Mesodermal cell (in vitro differentiated cells): Measurements from ENCODE around the gene NKX6-1.

Experiments used
- H3K27ac ChIP-seq: 2 replicates; pipeline ENCODE4 v1.7.0; 2013; ENCODE audit warnings: mild to moderate bottlenecking, low read depth, low read length, moderate library complexity; ENCODE audit not compliant: severe bottlenecking
- H3K36me3 ChIP-seq: 2 replicates; pipeline ENCODE4 v1.7.1; 2013; ENCODE audit warnings: mild to moderate bottlenecking, low read length, moderate library complexity; ENCODE audit not compliant: control insufficient read depth, insufficient read depth
- H3K4me1 ChIP-seq: one replicate; pipeline ENCODE4 v1.7.1; 2013; ENCODE audit warnings: mild to moderate bottlenecking, low read length; ENCODE audit not compliant: insufficient read depth, control insufficient read depth, poor library complexity, severe bottlenecking
- H3K4me3 ChIP-seq: 2 replicates; pipeline ENCODE4 v1.7.0; 2013; ENCODE audit warnings: low read length, control low read depth, mild to moderate bottlenecking; ENCODE audit not compliant: insufficient read depth, poor library complexity, severe bottlenecking; ENCODE audit errors: extremely low read depth
- H3K9me3 ChIP-seq: 2 replicates; pipeline ENCODE4 v1.7.1; 2013; ENCODE audit warnings: mild to moderate bottlenecking, low read length, moderate library complexity; ENCODE audit not compliant: control insufficient read depth
- WGBS, 2 experiments: methylation state at CpG; one replicate each; pipeline ENCODE4 v1.1.5; 2013; ENCODE audit warnings: missing lambda C conversion rate in 2 of 2; ENCODE audit not compliant: insufficient coverage in 2 of 2; 5-methylcytosine and 5-hydroxymethylcytosine counted together

NKX6-1 gene

GRCh38 chr4:84511703-84512102 is 12.6 kb upstream of the NKX6-1 start:
- no peaks in the 10 kb centered on the region for H3K4me1 ChIP-seq
- no peak overlapping the region for H3K27ac ChIP-seq
- no peak overlapping the region for H3K4me3 ChIP-seq
- no peaks in the 10 kb centered on the region for H3K9me3 ChIP-seq
- 94% methylated on average over 3 of the region's 3 CpGs for WGBS, 2 experiments
- no peaks in the 10 kb centered on the region for H3K36me3 ChIP-seq

DNA sequence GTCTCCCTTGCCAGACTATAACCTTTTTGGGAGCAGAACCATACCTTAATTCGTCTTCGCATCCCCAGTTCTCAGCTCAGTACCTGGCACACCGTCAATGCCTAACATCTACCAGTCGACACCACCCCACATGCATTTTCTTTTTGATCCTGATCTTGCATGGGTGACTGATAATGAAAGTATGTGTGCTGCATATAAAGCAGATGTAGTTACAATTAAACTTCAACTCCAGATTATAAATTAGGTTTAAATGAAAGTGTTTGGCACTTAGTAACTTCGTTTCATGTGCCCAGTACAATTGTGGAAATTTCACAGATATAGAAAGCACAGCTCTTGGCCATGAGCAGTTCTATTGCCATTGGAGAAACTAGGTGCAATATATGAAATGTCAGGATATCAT is 8.8 kb upstream of the NKX6-1 start:
- 56 to 93% methylated on average over 1 to 3 of the region's 5 CpGs for WGBS, 2 experiments

GRCh38 chr4:84504821-84505220 is 5.7 kb upstream of the NKX6-1 start:
- H3K36me3 ChIP-seq, result no peaks in the 10 kb centered on the region
- H3K9me3 ChIP-seq, result no peaks in the 10 kb centered on the region
- no CpG with 5 or more reads among the region's 2 CpGs for WGBS, 2 experiments
- no peaks in the 10 kb centered on the region for H3K4me1 ChIP-seq
- no peak overlapping the region for H3K4me3 ChIP-seq
- no peak overlapping the region for H3K27ac ChIP-seq

More for the DNA sequence above, 8.8 kb upstream of the NKX6-1 start:
- H3K4me1 ChIP-seq, result no peaks in the 10 kb centered on the region
- H3K9me3 ChIP-seq, result no peaks in the 10 kb centered on the region
- H3K36me3 ChIP-seq, result no peaks in the 10 kb centered on the region
- no peak overlapping the region for H3K27ac ChIP-seq
- H3K4me3 ChIP-seq, result no peak overlapping the region

DNA sequence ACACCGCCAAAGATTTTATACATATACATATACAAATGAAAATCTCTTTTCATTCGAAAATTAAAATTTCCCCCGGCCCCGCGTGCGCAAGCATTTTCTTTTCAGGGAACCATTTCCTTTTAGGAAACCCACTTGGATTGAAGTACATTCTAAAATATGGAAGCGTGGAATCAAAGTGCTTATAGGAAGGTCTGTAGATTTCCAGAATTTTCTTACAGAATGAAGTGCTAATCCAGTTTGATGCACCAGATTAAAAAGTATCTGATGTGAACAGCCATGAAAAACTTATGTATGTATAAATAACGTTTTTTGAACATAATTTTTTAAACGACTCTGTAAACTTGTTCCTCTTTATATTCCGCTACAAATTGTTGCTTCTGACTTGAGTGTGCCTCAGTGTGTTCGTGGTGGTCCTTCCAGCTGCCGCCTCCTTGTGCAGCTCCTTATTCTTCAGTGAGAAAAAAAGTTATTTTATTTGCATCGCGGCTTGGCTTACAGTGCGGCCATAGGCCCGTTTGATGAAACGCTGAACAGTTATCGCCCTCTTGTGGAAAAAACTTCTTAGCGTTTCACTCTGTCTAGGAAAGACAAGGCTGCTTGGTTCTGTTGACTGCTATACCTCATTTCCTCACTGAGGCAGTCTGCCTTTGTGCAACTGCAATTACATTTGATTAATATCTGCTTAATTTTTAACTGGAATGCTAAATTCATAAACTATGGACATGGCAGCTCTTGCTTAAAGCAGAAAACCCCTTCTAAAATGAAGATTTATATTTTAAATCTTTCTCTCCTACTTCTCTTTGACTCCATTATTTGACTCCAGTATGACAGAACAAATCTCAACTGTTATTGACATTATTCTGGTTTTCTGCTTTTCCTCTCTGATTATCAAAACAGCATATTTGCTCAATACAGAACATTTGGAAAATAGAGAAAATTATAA is 4.7 kb upstream of the NKX6-1 start:
- Histone ChIP-seq H3K27ac (no peak overlapping the region), H3K4me3 (no peak overlapping the region), H3K9me3 (no peaks in the 10 kb centered on the region), H3K36me3 (no peaks in the 10 kb centered on the region), H3K4me1 (no peaks in the 10 kb centered on the region)
- 1 to 10% methylated on average over 10 to 12 of the region's 19 CpGs for WGBS, 2 experiments

DNA sequence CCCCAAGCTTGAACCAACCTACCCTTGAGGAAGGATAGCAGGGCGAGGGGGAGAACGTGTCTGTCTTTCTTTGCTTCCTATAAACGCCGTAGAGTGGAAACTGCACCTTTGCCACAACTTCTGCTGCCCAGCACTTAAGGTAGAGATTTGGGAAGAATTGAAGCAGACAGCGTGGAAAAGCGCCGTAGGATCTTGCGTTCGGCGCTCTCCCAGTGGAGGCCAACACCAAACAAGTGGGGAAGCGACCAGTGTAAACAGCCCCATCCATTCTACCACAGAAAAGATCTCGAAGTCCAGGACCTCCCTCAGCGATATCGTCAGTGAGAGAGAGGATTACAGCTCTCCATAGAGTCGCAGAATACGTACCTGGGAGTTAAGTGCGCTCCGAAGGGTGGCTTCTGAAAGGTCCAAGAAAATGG is 3.9 kb upstream of the NKX6-1 start:
- H3K4me3 ChIP-seq, result no peak overlapping the region
- no peaks in the 10 kb centered on the region for H3K9me3 ChIP-seq
- H3K4me1 ChIP-seq, result peaks cover 4% of the 10 kb centered on the region
- 9 to 12% methylated on average over 10 to 15 of the region's 18 CpGs for WGBS, 2 experiments
- H3K36me3 ChIP-seq, result no peaks in the 10 kb centered on the region
- no peak overlapping the region for H3K27ac ChIP-seq

GRCh38 chr4:84502333-84502954 is 3.4 kb upstream of the NKX6-1 start:
- Histone ChIP-seq H3K4me3 (no peak overlapping the region), H3K27ac (no peak overlapping the region), H3K36me3 (no peaks in the 10 kb centered on the region), H3K4me1 (peaks cover 4% of the 10 kb centered on the region), H3K9me3 (no peaks in the 10 kb centered on the region)
- 3 to 8% methylated on average over 6 of the region's 14 CpGs for WGBS, 2 experiments

GRCh38 chr4:84501721-84502267 is 2.7 kb upstream of the NKX6-1 start:
- H3K4me1 ChIP-seq, result peaks cover 7% of the 10 kb centered on the region
- H3K9me3 ChIP-seq, result no peaks in the 10 kb centered on the region
- no peak overlapping the region for H3K27ac ChIP-seq
- WGBS, 2 experiments, result 2 to 4% methylated on average over 20 to 32 of the region's 33 CpGs
- no peaks in the 10 kb centered on the region for H3K36me3 ChIP-seq
- no peak overlapping the region for H3K4me3 ChIP-seq

- no peak overlapping the region for H3K27ac ChIP-seq
- peaks cover 7% of the 10 kb centered on the region for H3K4me1 ChIP-seq
- H3K9me3 ChIP-seq, result no peaks in the 10 kb centered on the region
- no peaks in the 10 kb centered on the region for H3K36me3 ChIP-seq
- 0% methylated on average over 1 to 6 of the region's 10 CpGs for WGBS, 2 experiments
- H3K4me3 ChIP-seq, result no peak overlapping the region
Measured at GRCh38 chr4:84501202-84501503, 2.1 kb upstream of the NKX6-1 start.

DNA sequence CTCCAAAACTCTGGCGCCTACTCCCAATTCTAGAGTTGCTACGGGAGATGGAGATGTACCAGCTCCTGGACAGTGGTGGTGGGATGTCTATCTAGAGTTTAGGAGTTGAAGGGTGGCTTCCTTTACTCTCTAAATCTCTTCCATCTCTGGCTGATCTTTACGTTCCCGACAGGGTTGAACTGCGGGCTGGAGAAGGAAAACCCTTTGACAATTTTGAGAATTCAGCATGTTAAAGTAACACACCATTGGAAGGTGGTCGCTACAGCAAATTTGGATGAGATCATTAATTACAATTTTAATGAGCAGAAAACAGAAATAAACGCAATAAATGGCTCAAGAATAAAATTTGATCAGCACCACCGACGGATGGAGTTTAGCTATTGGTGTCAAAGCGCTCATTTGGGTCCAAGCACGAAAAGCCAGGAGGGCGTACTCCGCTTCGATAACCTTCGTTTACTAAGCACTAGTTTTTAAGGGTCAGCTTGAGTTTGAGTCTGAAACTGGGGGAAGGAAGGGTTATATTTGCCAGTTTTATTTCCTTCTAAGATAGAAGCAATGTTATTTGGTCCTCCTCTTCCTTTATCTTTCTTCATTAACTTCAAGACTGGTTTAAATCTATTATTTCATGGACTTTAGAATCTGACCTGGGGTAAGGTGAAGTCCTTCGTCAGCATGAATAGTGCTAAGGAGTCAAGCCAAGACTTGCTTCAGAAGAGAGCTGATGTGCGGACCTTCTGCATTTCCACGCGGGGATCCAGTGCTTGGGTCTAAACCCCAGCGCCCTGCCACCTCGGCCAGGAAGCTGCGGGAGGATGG is 1.5 kb upstream of the NKX6-1 start:
- Histone ChIP-seq H3K27ac (no peak overlapping the region), H3K9me3 (no peaks in the 10 kb centered on the region), H3K4me3 (no peak overlapping the region), H3K4me1 (peaks cover 7% of the 10 kb centered on the region), H3K36me3 (no peaks in the 10 kb centered on the region)
- 20 to 21% methylated on average over 15 of the region's 22 CpGs for WGBS, 2 experiments

DNA sequence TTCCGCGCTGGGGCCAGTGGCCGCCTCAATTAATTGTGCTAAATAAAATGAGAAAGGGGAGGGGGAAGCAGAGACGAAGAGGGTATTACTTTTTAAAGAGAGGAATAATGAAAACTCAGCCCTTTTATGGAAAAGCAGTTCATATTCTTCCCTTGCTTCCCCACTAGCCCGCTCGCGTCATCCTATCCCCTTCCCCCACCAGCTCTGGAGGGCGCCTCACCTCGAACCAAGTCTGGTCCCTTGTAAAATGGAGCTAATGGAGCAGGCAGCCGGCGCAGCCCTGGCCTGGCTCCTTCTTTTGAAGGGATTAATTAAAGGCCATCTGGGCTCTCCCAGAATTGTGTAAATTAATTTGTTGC is 511 bp upstream of the NKX6-1 start:
- Histone ChIP-seq H3K4me1 (peaks cover 7% of the 10 kb centered on the region), H3K36me3 (no peaks in the 10 kb centered on the region), H3K4me3 (peak overlapping the region; percentile 47), H3K27ac (no peak overlapping the region), H3K9me3 (no peaks in the 10 kb centered on the region)
- WGBS, 2 experiments, result 0% methylated on average over 1 to 7 of the region's 11 CpGs
